HepG2 (cell line): ENCODE measurements around the gene TFEB. TPM values are rescaled to one million over a fixed set of nuclear protein-coding genes. Genes with fewer than 3 reads are reported as not detected.

Experiments used
- CBFB ChIP-seq: sonication (generic); formaldehyde crosslinking; IDR thresholded peaks from 2 replicates; pipeline ENCODE4 v1.4.0; 2020; ENCODE audit warnings: missing genetic modification reagents
- HNRNPLL ChIP-seq: fragments of 200-400 bp; formaldehyde crosslinking; IDR thresholded peaks from 2 replicates; pipeline ENCODE4 v1.6.1; 2017; ENCODE audit warnings: mild to moderate bottlenecking, low read depth, low read length; ENCODE audit not compliant: poor library complexity, severe bottlenecking
- MTA1 ChIP-seq: sonication (generic); formaldehyde crosslinking; IDR thresholded peaks from 2 replicates; pipeline ENCODE4 v1.4.0; 2020; ENCODE audit warnings: missing genetic modification reagents, mild to moderate bottlenecking, borderline replicate concordance
- NFKB2 ChIP-seq: sonication (generic); formaldehyde crosslinking; IDR thresholded peaks from 2 replicates; pipeline ENCODE4 v1.4.0; 2020; ENCODE audit warnings: missing genetic modification reagents, borderline replicate concordance
- RERE ChIP-seq: IDR thresholded peaks from 2 replicates; pipeline ENCODE4 v1.6.1; 2016; ENCODE audit warnings: low read depth, missing genetic modification reagents, missing compliant biosample characterization
- SIN3B ChIP-seq: fragments of 150-350 bp; IDR thresholded peaks from 2 replicates; pipeline ENCODE4 v1.6.1; 2014; ENCODE audit warnings: low read length
- SNAPC4 ChIP-seq: sonication (generic); formaldehyde crosslinking; IDR thresholded peaks from 2 replicates; pipeline ENCODE4 v1.4.0; 2020; ENCODE audit warnings: mild to moderate bottlenecking, missing genetic modification reagents
- ZBED4 ChIP-seq: sonication (generic); formaldehyde crosslinking; IDR thresholded peaks from 2 replicates; pipeline ENCODE4 v1.4.0; 2020; ENCODE audit warnings: missing genetic modification reagents, borderline replicate concordance
- ZFP37 ChIP-seq: sonication (generic); formaldehyde crosslinking; IDR thresholded peaks from 2 replicates; pipeline ENCODE4 v1.4.0; 2020; ENCODE audit warnings: missing genetic modification reagents, borderline replicate concordance
- ZNF12 ChIP-seq: sonication (generic); formaldehyde crosslinking; IDR thresholded peaks from 2 replicates; pipeline ENCODE4 v1.5.0; 2020; ENCODE audit warnings: missing genetic modification reagents
- ZNF543 ChIP-seq: sonication (generic); formaldehyde crosslinking; IDR thresholded peaks from 2 replicates; pipeline ENCODE4 v1.4.0; 2020; ENCODE audit warnings: mild to moderate bottlenecking, missing genetic modification reagents
- ZNF639 ChIP-seq: conservative IDR thresholded peaks from 2 replicates; pipeline ENCODE4 v1.6.1; 2018; ENCODE audit warnings: missing genetic modification reagents
- polyA plus RNA-seq, 8 experiments: library from polyadenylated mRNA; depleted of rRNA in 3 of 8; stranded (reverse) in 7 of 8; unstranded in 1 of 8; fragments of >200 nt; fragmentation: Illumina TruSeq in 4 of 8; extraction: Trizol in 4 of 8; gene quantifications; 2 replicates each; pipeline versions ENCODE4 v1.2.1 to v1.2.3, GENCODE V29; 2011 to 2016; ENCODE audit warnings: low read depth in 4 of 8, missing spikeins in 1 of 8, mixed read lengths in 1 of 8; ENCODE audit not compliant: insufficient read depth in 1 of 8
- total RNA-seq, 5 experiments: library from RNA; depleted of rRNA; stranded (reverse); fragments of >200 nt; fragmentation: Illumina TruSeq; extraction: Trizol; gene quantifications; 2 replicates each; pipeline ENCODE4 v1.2.3, GENCODE V29; 2016; ENCODE audit warnings: low read depth in 1 of 5

The TFEB gene
- total and polyA plus RNA-seq, 2 of the 13 experiments (the other 11 are each of a cell fraction or from before 2014, with no cell fraction given), result 13.3 to 18.7 TPM

GRCh38 chr6:41735427-41736185 lies at the start of gene TFEB (continued):
- TF ChIP-seq SNAPC4 (CRISPR knock-in tag) (0 out of 2 replicates have a peak, but pooled peaks have one; percentile 26), ZFP37 (CRISPR knock-in tag) (no peak), ZNF12 (CRISPR knock-in tag) (no peak; the same call in 1 of the 2 replicates), HNRNPLL (peak; percentile 92), ZNF639 (CRISPR knock-in tag) (peak; percentile 95), ZNF543 (CRISPR knock-in tag) (no peak), ZBED4 (CRISPR knock-in tag) (peak; percentile 80), NFKB2 (peak; percentile 34; the same call in 1 of the 2 replicates), MTA1 (no peak), RERE (CRISPR knock-in tag) (peak; percentile 25; the same call in 1 of the 2 replicates), SIN3B (0 out of 2 replicates have a peak, but pooled peaks have one; percentile 49), CBFB (CRISPR knock-in tag) (peak; percentile 88)
